ENCODE data around the gene CDHR3. TPM values are rescaled to one million over a fixed set of nuclear protein-coding genes. Genes with fewer than 3 reads are reported as not detected.

CDHR3 gene
- 3.1 and 9.2 TPM in 2 replicates for total RNA-seq

GRCh38 chr7:105963038-105963667 lies at the start of gene CDHR3:
CDHR3 (plus strand) TSS chr7:105963264; CDS start chr7:105963319, 55 bp downstream.

Other genes starting within 250 kb of the CDHR3 start
- 5.0 and 10.1 TPM in 2 replicates for gene ATXN7L1, start 86.7 kb upstream of the CDHR3 start, total RNA-seq
- gene SYPL1, start 149.0 kb downstream of the CDHR3 start, total RNA-seq, result 62.2 and 90.4 TPM in 2 replicates

All from smooth muscle cell of the pulmonary artery (primary cell).